SK-N-SH treated with all-trans-retinoic acid at 6 μM for 48 hours (cell line): ENCODE measurements around the gene AMPD3.

Source experiments
- ATAC-seq: fragments of 200-7000 bp; cut with Tn5 transposase; 3 replicates; pipeline ENCODE4 v1.9.1; 2020; ENCODE audit warnings: mild to moderate bottlenecking, moderate library complexity
- ARNTL ChIP-seq: fragments of 450-650 bp; formaldehyde crosslinking; IDR thresholded peaks from 2 replicates; pipeline ENCODE4 v1.5.0; 2020; ENCODE audit warnings: low read depth, mild to moderate bottlenecking, moderate library complexity, borderline replicate concordance
- CREB5 ChIP-seq: fragments of 250-450 bp; sonication (Bioruptor Pico); IDR thresholded peaks from 2 replicates; pipeline ENCODE4 v1.5.1; 2020; ENCODE audit warnings: low read depth, mild to moderate bottlenecking, moderate library complexity
- CSDC2 ChIP-seq: fragments of 250-450 bp; sonication (Bioruptor Pico); IDR thresholded peaks from 2 replicates; pipeline ENCODE4 v1.5.0; 2020; ENCODE audit warnings: mild to moderate bottlenecking, moderate library complexity
- ESRRG ChIP-seq: fragments of 250-450 bp; sonication (Bioruptor Pico); IDR thresholded peaks from 2 replicates; pipeline ENCODE4 v1.6.1; 2021; ENCODE audit warnings: mild to moderate bottlenecking
- GLIS3 ChIP-seq: fragments of 250-450 bp; sonication (Bioruptor Pico); IDR thresholded peaks from 2 replicates; pipeline ENCODE4 v1.5.0; 2020; ENCODE audit warnings: mild to moderate bottlenecking, moderate library complexity
- ISL1 ChIP-seq: fragments of 250-450 bp; sonication (Bioruptor Pico); IDR thresholded peaks from 2 replicates; pipeline ENCODE4 v2.1.2; 2022; ENCODE audit warnings: mild to moderate bottlenecking, moderate library complexity
- OSR1 ChIP-seq: fragments of 250-450 bp; sonication (Bioruptor Pico); IDR thresholded peaks from 2 replicates; pipeline ENCODE4 v1.8.0; 2022; ENCODE audit warnings: moderate library complexity, mild to moderate bottlenecking, inconsistent platforms
- RARB ChIP-seq: fragments of 250-450 bp; sonication (Bioruptor Pico); IDR thresholded peaks from 2 replicates; pipeline ENCODE4 v1.8.0; 2021; ENCODE audit warnings: mild to moderate bottlenecking, moderate library complexity
- SNAI2 ChIP-seq: fragments of 250-450 bp; sonication (Bioruptor Pico); IDR thresholded peaks from 2 replicates; pipeline ENCODE4 v1.5.0; 2020; ENCODE audit warnings: mild to moderate bottlenecking, moderate library complexity
- TCF4 ChIP-seq: fragments of 250-450 bp; sonication (Bioruptor Pico); IDR thresholded peaks from 2 replicates; pipeline ENCODE4 v1.8.0; 2021; ENCODE audit warnings: mild to moderate bottlenecking, moderate library complexity, borderline replicate concordance
- TOX ChIP-seq: fragments of 250-450 bp; sonication (Bioruptor Pico); IDR thresholded peaks from 2 replicates; pipeline ENCODE4 v1.8.0; 2021; ENCODE audit warnings: mild to moderate bottlenecking, moderate library complexity, borderline replicate concordance
- TSHZ2 ChIP-seq: fragments of 250-450 bp; sonication (Bioruptor Pico); IDR thresholded peaks from 2 replicates; pipeline ENCODE4 v1.5.0; 2020; ENCODE audit warnings: mild to moderate bottlenecking, moderate library complexity
- ZC3H10 ChIP-seq: fragments of 250-450 bp; sonication (Bioruptor Pico); IDR thresholded peaks from 2 replicates; pipeline ENCODE4 v1.5.1; 2021; ENCODE audit warnings: mild to moderate bottlenecking, moderate library complexity
- ZFP3 ChIP-seq: fragments of 250-450 bp; sonication (Bioruptor Pico); IDR thresholded peaks from 2 replicates; pipeline ENCODE4 v1.5.0; 2020; ENCODE audit warnings: mild to moderate bottlenecking, moderate library complexity
- ZFP30 ChIP-seq: fragments of 450-650 bp; formaldehyde crosslinking; IDR thresholded peaks from 2 replicates; pipeline ENCODE4 v1.5.0; 2022; ENCODE audit warnings: mild to moderate bottlenecking, moderate library complexity
- ZNF565 ChIP-seq: fragments of 450-650 bp; formaldehyde crosslinking; conservative IDR thresholded peaks from 2 replicates; pipeline ENCODE4 v1.5.0; 2020; ENCODE audit warnings: low read depth, mild to moderate bottlenecking, moderate library complexity
- ZNF70 ChIP-seq: fragments of 450-650 bp; formaldehyde crosslinking; IDR thresholded peaks from 2 replicates; pipeline ENCODE4 v1.5.0; 2020; ENCODE audit warnings: mild to moderate bottlenecking, moderate library complexity
- ZNF8 ChIP-seq: fragments of 450-650 bp; formaldehyde crosslinking; IDR thresholded peaks from 2 replicates; pipeline ENCODE4 v1.5.0; 2020; ENCODE audit warnings: mild to moderate bottlenecking, moderate library complexity
- TF ChIP-seq, protein P1 (sequence below): fragments of 250-450 bp; sonication (Bioruptor Pico); IDR thresholded peaks from 2 replicates; pipeline ENCODE4 v1.8.0; 2021; ENCODE audit warnings: low read depth, mild to moderate bottlenecking, moderate library complexity, borderline replicate concordance
- TF ChIP-seq, protein P2 (sequence below): fragments of 250-450 bp; sonication (Bioruptor Pico); IDR thresholded peaks from 2 replicates; pipeline ENCODE4 v1.5.1; 2021; ENCODE audit warnings: mild to moderate bottlenecking, moderate library complexity

Gene AMPD3

DNA sequence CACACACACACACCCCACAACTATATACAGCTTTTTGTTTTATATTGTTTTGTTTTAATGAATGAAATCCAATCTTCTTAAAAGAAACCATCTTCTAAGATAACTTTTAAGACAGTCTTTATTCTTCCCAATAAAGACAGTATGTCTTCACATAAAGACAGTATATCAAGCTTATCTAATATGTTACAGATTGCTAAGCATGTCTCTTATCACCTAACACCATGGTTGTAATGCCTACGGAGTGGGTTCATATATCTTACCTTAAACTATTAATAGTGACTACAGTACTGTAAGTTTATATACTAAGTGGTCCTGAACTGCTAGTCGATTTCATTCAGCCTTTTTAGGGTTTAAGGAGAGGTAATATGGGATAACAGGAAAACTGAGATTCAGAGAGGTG is 77.5 kb downstream of the AMPD3 start:
- no peak for TF ChIP-seq ARNTL (CRISPR knock-in tag)
- TF ChIP-seq TOX (CRISPR knock-in tag), result no peak
- TF ChIP-seq, protein P1, sequence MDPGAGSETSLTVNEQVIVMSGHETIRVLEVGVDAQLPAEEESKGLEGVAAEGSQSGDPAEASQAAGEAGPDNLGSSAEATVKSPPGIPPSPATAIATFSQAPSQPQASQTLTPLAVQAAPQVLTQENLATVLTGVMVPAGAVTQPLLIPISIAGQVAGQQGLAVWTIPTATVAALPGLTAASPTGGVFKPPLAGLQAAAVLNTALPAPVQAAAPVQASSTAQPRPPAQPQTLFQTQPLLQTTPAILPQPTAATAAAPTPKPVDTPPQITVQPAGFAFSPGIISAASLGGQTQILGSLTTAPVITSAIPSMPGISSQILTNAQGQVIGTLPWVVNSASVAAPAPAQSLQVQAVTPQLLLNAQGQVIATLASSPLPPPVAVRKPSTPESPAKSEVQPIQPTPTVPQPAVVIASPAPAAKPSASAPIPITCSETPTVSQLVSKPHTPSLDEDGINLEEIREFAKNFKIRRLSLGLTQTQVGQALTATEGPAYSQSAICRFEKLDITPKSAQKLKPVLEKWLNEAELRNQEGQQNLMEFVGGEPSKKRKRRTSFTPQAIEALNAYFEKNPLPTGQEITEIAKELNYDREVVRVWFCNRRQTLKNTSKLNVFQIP (CRISPR knock-in tag), result no peak
- TF ChIP-seq, protein P2, sequence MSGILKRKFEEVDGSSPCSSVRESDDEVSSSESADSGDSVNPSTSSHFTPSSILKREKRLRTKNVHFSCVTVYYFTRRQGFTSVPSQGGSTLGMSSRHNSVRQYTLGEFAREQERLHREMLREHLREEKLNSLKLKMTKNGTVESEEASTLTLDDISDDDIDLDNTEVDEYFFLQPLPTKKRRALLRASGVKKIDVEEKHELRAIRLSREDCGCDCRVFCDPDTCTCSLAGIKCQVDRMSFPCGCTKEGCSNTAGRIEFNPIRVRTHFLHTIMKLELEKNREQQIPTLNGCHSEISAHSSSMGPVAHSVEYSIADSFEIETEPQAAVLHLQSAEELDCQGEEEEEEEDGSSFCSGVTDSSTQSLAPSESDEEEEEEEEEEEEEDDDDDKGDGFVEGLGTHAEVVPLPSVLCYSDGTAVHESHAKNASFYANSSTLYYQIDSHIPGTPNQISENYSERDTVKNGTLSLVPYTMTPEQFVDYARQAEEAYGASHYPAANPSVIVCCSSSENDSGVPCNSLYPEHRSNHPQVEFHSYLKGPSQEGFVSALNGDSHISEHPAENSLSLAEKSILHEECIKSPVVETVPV (CRISPR knock-in tag), result no peak
- no peak for TF ChIP-seq TSHZ2 (CRISPR knock-in tag)
- TF ChIP-seq OSR1 (CRISPR knock-in tag), result no peak
- TF ChIP-seq ZC3H10, result no peak
- TF ChIP-seq CREB5 (CRISPR knock-in tag), result no peak
- no peak for TF ChIP-seq CSDC2 (CRISPR knock-in tag)
- TF ChIP-seq ISL1 (CRISPR knock-in tag), result no peak
- TF ChIP-seq ZNF8 (CRISPR knock-in tag), result no peak
- TF ChIP-seq ESRRG (CRISPR knock-in tag), result no peak
- TF ChIP-seq ZFP3 (CRISPR knock-in tag), result no peak
- no peak for TF ChIP-seq SNAI2 (CRISPR knock-in tag)
- TF ChIP-seq GLIS3 (CRISPR knock-in tag), result no peak
- TF ChIP-seq ZNF565 (CRISPR knock-in tag), result no peak
- ATAC-seq, result no peak

DNA sequence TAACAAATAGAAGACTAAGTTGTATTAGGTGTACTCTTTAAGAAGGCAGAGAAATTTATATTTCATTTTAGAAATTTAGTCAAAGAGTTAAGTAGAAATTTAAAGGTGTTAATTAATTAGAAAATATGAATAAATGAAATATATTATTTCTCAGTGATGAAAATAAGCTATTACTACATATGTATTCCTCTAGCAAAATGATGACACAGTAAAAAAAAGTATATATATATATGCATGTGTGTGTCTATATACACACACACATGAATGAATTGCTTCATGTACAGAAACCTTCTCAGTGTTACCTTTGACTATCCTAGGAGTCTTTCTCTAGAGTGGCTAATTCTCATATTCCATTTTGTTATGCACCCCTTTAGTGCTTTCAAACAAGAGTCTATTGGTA is 78.3 kb downstream of the AMPD3 start:
- TF ChIP-seq CSDC2 (CRISPR knock-in tag) (no peak), TCF4 (CRISPR knock-in tag) (no peak), ZNF565 (CRISPR knock-in tag) (no peak), ISL1 (CRISPR knock-in tag) (no peak), ARNTL (CRISPR knock-in tag) (no peak), CREB5 (CRISPR knock-in tag) (no peak), ZFP30 (CRISPR knock-in tag) (no peak), ZNF70 (CRISPR knock-in tag) (no peak), TSHZ2 (CRISPR knock-in tag) (no peak), RARB (no peak), GLIS3 (CRISPR knock-in tag) (no peak)
- TF ChIP-seq, protein P2 (CRISPR knock-in tag), result no peak
- no peak for ATAC-seq
